Neural cell (in vitro differentiated cells): ENCODE measurements around the gene QRICH2. TPM values are rescaled to one million over a fixed set of nuclear protein-coding genes. Genes with fewer than 3 reads are reported as not detected.
"Not testable (repeated sequence)": the region's sequence is repeated elsewhere in the genome, so short reads cannot be mapped to it uniquely, and the experiment has no call there.

ENCODE experiments used
- H2AFZ ChIP-seq: fragments of 200-600, 300-800 bp; sonication (generic), shearing (Covaris generic); 2 replicates; pipeline ENCODE4 v1.6.0; 2014; ENCODE audit warnings: low read depth, mild to moderate bottlenecking, antibody characterized with exemption, low read length, moderate library complexity
- H3F3A ChIP-seq: fragments of 200-600 bp; shearing (Covaris generic); 2 replicates; pipeline ENCODE4 v1.6.1; 2016; ENCODE audit warnings: mild to moderate bottlenecking, moderate library complexity, mixed read lengths, antibody characterized with exemption, low read length; ENCODE audit not compliant: insufficient read depth, poor library complexity, severe bottlenecking
- H3K27ac ChIP-seq: fragments of 200-600, 300-800 bp; sonication (generic), shearing (Covaris generic); 2 replicates; pipeline ENCODE4 v1.5.1; 2014; ENCODE audit warnings: mild to moderate bottlenecking, low read length, moderate library complexity
- H3K27me3 ChIP-seq: fragments of 300-800, 200-600 bp; sonication (generic), shearing (Covaris generic); 2 replicates; pipeline ENCODE4 v1.6.0; 2014; ENCODE audit warnings: mild to moderate bottlenecking, low read depth, low read length, moderate library complexity; ENCODE audit not compliant: insufficient read depth
- H3K36me3 ChIP-seq: fragments of 300-800, 200-600 bp; sonication (generic), shearing (Covaris generic); 2 replicates; pipeline ENCODE4 v1.5.1; 2014; ENCODE audit warnings: mild to moderate bottlenecking, antibody characterized with exemption, low read length, moderate library complexity; ENCODE audit not compliant: insufficient read depth
- H3K4me2 ChIP-seq: fragments of 300-800, 200-600 bp; sonication (generic), shearing (Covaris generic); 2 replicates; pipeline ENCODE4 v1.6.0; 2014; ENCODE audit warnings: mild to moderate bottlenecking, low read length
- H3K4me3 ChIP-seq: fragments of 300-800, 200-600 bp; sonication (generic), shearing (Covaris generic); 2 replicates; pipeline ENCODE4 v1.5.1; 2014; ENCODE audit warnings: mild to moderate bottlenecking, low read length, moderate library complexity
- H3K79me2 ChIP-seq: fragments of 200-600 bp; shearing (Covaris generic); replicated peaks from 2 replicates; pipeline ENCODE4 v1.6.0; 2014; ENCODE audit warnings: mild to moderate bottlenecking, low read length, moderate library complexity; ENCODE audit not compliant: insufficient read depth
- H3K9ac ChIP-seq: fragments of 300-800, 200-600 bp; sonication (generic), shearing (Covaris generic); 2 replicates; pipeline ENCODE4 v1.6.1; 2016; ENCODE audit warnings: mild to moderate bottlenecking, low read length, mixed read lengths
- H3K9me2 ChIP-seq: fragments of 200-600 bp; shearing (Covaris generic); 2 replicates; pipeline ENCODE4 v1.6.1; 2016; ENCODE audit warnings: mild to moderate bottlenecking, low read length, mixed read lengths; ENCODE audit not compliant: insufficient read depth
- H3K9me3 ChIP-seq: fragments of 200-600, 300-800 bp; sonication (generic), shearing (Covaris generic); 2 replicates; pipeline ENCODE4 v1.6.1; 2016; ENCODE audit warnings: mild to moderate bottlenecking, mixed run types, low read length, moderate library complexity, mixed read lengths
- H4K20me1 ChIP-seq: fragments of 200-600 bp; shearing (Covaris generic); 2 replicates; pipeline ENCODE4 v1.6.1; 2016; ENCODE audit warnings: mild to moderate bottlenecking, mixed run types; ENCODE audit not compliant: insufficient read depth
- CTCF ChIP-seq: fragments of 450-650 bp; IDR thresholded peaks from 2 replicates; pipeline ENCODE4 v1.5.1; 2014; ENCODE audit warnings: antibody characterized with exemption, mild to moderate bottlenecking, moderate library complexity; ENCODE audit not compliant: poor library complexity, severe bottlenecking
- EP300 ChIP-seq: fragments of 450-650 bp; conservative IDR thresholded peaks from 2 replicates; pipeline ENCODE4 v1.6.1; 2014; ENCODE audit warnings: antibody characterized with exemption, mild to moderate bottlenecking, moderate library complexity; ENCODE audit not compliant: poor library complexity, severe bottlenecking
- EZH2 ChIP-seq: fragments of 200-600, 300-800 bp; shearing (Covaris generic), sonication (generic); IDR thresholded peaks from 2 replicates; pipeline ENCODE4 v1.6.1; 2014; ENCODE audit warnings: antibody characterized with exemption, low read length, borderline replicate concordance, mild to moderate bottlenecking; ENCODE audit not compliant: insufficient read depth, poor library complexity, severe bottlenecking
- MXI1 ChIP-seq: fragments of 450-650 bp; conservative IDR thresholded peaks from 2 replicates; pipeline ENCODE4 v1.6.1; 2014; ENCODE audit warnings: antibody characterized with exemption, mild to moderate bottlenecking; ENCODE audit not compliant: poor library complexity, severe bottlenecking
- POLR2AphosphoS5 ChIP-seq: IDR thresholded peaks from 2 replicates; pipeline ENCODE4 v1.6.1; 2012
- RAD21 ChIP-seq: fragments of 450-650 bp; conservative IDR thresholded peaks from 2 replicates; pipeline ENCODE4 v1.6.1; 2014; ENCODE audit warnings: antibody characterized with exemption, mild to moderate bottlenecking, moderate library complexity
- REST ChIP-seq: IDR thresholded peaks from 2 replicates; pipeline ENCODE4 v1.6.1; 2012; ENCODE audit warnings: borderline replicate concordance
- SMC3 ChIP-seq: fragments of 450-650 bp; conservative IDR thresholded peaks from 2 replicates; pipeline ENCODE4 v1.6.1; 2014; ENCODE audit warnings: antibody characterized with exemption, mild to moderate bottlenecking, moderate library complexity; ENCODE audit not compliant: poor library complexity
- TAF1 ChIP-seq: IDR thresholded peaks from 2 replicates; pipeline ENCODE4 v1.6.1; 2012; ENCODE audit warnings: low read depth
- polyA plus RNA-seq: library from polyadenylated mRNA; depleted of rRNA; stranded (reverse); fragments of >200 nt; gene quantifications from 2 replicates; pipeline ENCODE4 v1.2.3, GENCODE V29; 2014

The QRICH2 gene
- polyA plus RNA-seq, 1 donor from 2014 or later, result 17.3 TPM

- not testable (repeated sequence) for H3K4me2 ChIP-seq, H3K9ac ChIP-seq
These were observed 54.9 kb downstream of the QRICH2 start for GRCh38 chr17:76252967-76253766.

GRCh38 chr17:76252040-76252954, 55.8 kb downstream of the QRICH2 start:
- Histone ChIP-seq H3F3A (no peaks in the 10 kb centered on the region), H3K27me3 (no peaks in the 10 kb centered on the region), H3K4me2 (no peak overlapping the region), H3K27ac (no peak overlapping the region), H3K4me3 (no peak overlapping the region), H3K9me3 (no peaks in the 10 kb centered on the region), H3K79me2 (no peaks in the 10 kb centered on the region), H4K20me1 (no peaks in the 10 kb centered on the region), H3K9ac (no peak overlapping the region), H3K9me2 (no peaks in the 10 kb centered on the region), H3K36me3 (no peaks in the 10 kb centered on the region), H2AFZ (no peak overlapping the region)
- TF ChIP-seq EZH2, result no peak
- no peak for TF ChIP-seq CTCF
- no peak for TF ChIP-seq POLR2AphosphoS5
- no peak for TF ChIP-seq MXI1
- TF ChIP-seq TAF1, result no peak
- no peak for TF ChIP-seq RAD21
- TF ChIP-seq REST, result no peak
- TF ChIP-seq SMC3, result no peak
- no peak for TF ChIP-seq EP300

More at GRCh38 chr17:76252967-76253766, 54.9 kb downstream of the QRICH2 start:
- not testable (repeated sequence) for H3F3A ChIP-seq, H3K9me2 ChIP-seq, H3K9me3 ChIP-seq, H3K27ac ChIP-seq, H4K20me1 ChIP-seq, H3K79me2 ChIP-seq, H2AFZ ChIP-seq, H3K27me3 ChIP-seq, H3K4me3 ChIP-seq, H3K36me3 ChIP-seq
